ENCODE results near the gene SPX.

DNA sequence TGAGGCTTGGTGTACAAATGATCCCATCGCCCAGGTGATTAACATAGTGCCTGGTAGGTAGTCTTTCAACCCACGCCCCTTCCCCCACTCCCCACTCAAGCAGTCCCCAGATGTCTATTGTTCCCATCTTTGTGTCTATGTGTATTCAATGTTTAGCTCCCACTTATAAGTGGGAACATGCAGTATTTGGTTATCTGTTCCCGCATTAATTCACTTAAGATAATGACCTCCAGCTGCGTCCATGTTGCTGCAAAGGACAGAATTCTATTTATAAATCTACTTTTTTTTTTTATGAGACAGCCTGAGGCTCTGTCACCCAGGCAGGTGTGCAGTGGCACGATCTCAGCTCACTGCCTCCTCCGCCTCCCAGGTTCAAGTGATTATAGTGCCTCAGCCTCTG, 15.7 kb downstream of the SPX start:
- TF ChIP-seq, protein P1, sequence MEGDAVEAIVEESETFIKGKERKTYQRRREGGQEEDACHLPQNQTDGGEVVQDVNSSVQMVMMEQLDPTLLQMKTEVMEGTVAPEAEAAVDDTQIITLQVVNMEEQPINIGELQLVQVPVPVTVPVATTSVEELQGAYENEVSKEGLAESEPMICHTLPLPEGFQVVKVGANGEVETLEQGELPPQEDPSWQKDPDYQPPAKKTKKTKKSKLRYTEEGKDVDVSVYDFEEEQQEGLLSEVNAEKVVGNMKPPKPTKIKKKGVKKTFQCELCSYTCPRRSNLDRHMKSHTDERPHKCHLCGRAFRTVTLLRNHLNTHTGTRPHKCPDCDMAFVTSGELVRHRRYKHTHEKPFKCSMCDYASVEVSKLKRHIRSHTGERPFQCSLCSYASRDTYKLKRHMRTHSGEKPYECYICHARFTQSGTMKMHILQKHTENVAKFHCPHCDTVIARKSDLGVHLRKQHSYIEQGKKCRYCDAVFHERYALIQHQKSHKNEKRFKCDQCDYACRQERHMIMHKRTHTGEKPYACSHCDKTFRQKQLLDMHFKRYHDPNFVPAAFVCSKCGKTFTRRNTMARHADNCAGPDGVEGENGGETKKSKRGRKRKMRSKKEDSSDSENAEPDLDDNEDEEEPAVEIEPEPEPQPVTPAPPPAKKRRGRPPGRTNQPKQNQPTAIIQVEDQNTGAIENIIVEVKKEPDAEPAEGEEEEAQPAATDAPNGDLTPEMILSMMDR (IDR thresholded peaks at IDR 0.05) = no peak
- TF ChIP-seq POLR2A (IDR thresholded peaks at IDR 0.05) = no peak
